WTC11 (cell line): ENCODE data around the gene MYMX.

ENCODE experiments used
- ATF3 ChIP-seq: sonication (generic); formaldehyde crosslinking; conservative IDR thresholded peaks from 2 replicates; pipeline ENCODE4 v1.8.1; 2022; ENCODE audit warnings: mild to moderate bottlenecking, missing genetic modification reagents
- CTCF ChIP-seq: fragments of 200-600 bp; IDR thresholded peaks from 2 replicates; pipeline ENCODE4 v1.8.0; 2022; ENCODE audit warnings: antibody characterized with exemption
- E2F5 ChIP-seq: sonication (generic); formaldehyde crosslinking; IDR thresholded peaks from 2 replicates; pipeline ENCODE4 v1.8.1; 2022; ENCODE audit warnings: mild to moderate bottlenecking, moderate library complexity, missing genetic modification reagents
- MAX ChIP-seq: sonication (generic); formaldehyde crosslinking; IDR thresholded peaks from 2 replicates; pipeline ENCODE4 v1.8.0; 2022; ENCODE audit warnings: mild to moderate bottlenecking, missing genetic modification reagents
- USF2 ChIP-seq: sonication (generic); formaldehyde crosslinking; IDR thresholded peaks from 2 replicates; pipeline ENCODE4 v1.8.1; 2023; ENCODE audit warnings: mild to moderate bottlenecking, missing genetic modification reagents, moderate library complexity
- ZNF138 ChIP-seq: sonication (generic); formaldehyde crosslinking; conservative IDR thresholded peaks from 2 replicates; pipeline ENCODE4 v1.8.1; 2022; ENCODE audit warnings: mild to moderate bottlenecking, moderate library complexity, missing genetic modification reagents
- ZNF425 ChIP-seq: fragments of 250-450 bp; sonication (Bioruptor Pico); conservative IDR thresholded peaks from 2 replicates; pipeline ENCODE4 v1.9.0; 2021; ENCODE audit warnings: mild to moderate bottlenecking
- ZNF512 ChIP-seq: sonication (generic); formaldehyde crosslinking; IDR thresholded peaks from 2 replicates; pipeline ENCODE4 v1.8.1; 2022; ENCODE audit warnings: missing genetic modification reagents, borderline replicate concordance

- TF ChIP-seq ZNF138 (CRISPR knock-in tag) (no peak), ZNF512 (CRISPR knock-in tag) (no peak), CTCF (no peak), ATF3 (CRISPR knock-in tag) (no peak), MAX (no peak), USF2 (CRISPR knock-in tag) (no peak), ZNF425 (CRISPR knock-in tag) (no peak), E2F5 (CRISPR knock-in tag) (no peak)
These were observed 40.5 kb upstream of the MYMX start for GRCh38 chr6:44176130-44176761.
